HepG2 (cell line): ENCODE data around the gene CCDC117. TPM values are rescaled to one million over a fixed set of nuclear protein-coding genes. Genes with fewer than 3 reads are reported as not detected.

Experiments
- FOSL2 ChIP-seq: sonication (generic); formaldehyde crosslinking; IDR thresholded peaks from 2 replicates; pipeline ENCODE4 v1.4.0; 2020; ENCODE audit warnings: missing genetic modification reagents
- FOXK1 ChIP-seq: sonication (generic); formaldehyde crosslinking; IDR thresholded peaks from 2 replicates; pipeline ENCODE4 v1.4.0; 2020; ENCODE audit warnings: low read depth, missing genetic modification reagents, borderline replicate concordance
- NAIF1 ChIP-seq: sonication (generic); formaldehyde crosslinking; IDR thresholded peaks from 2 replicates; pipeline ENCODE4 v1.5.0; 2020; ENCODE audit warnings: mild to moderate bottlenecking, missing genetic modification reagents, borderline replicate concordance
- NFE2L2 ChIP-seq: fragments of 150-350 bp; IDR thresholded peaks from 2 replicates; pipeline ENCODE4 v1.6.1; 2014; ENCODE audit warnings: low read length
- RXRB ChIP-seq: IDR thresholded peaks from 2 replicates; pipeline ENCODE4 v1.6.1; 2016; ENCODE audit warnings: borderline replicate concordance, missing genetic modification reagents, missing compliant biosample characterization
- ZBTB7B ChIP-seq: sonication (generic); formaldehyde crosslinking; IDR thresholded peaks from 2 replicates; pipeline ENCODE4 v1.4.0; 2020; ENCODE audit warnings: missing genetic modification reagents
- ZNF317 ChIP-seq: sonication (generic); formaldehyde crosslinking; IDR thresholded peaks from 2 replicates; pipeline ENCODE4 v1.5.0; 2020; ENCODE audit warnings: mild to moderate bottlenecking, missing genetic modification reagents
- ZSCAN29 ChIP-seq: sonication (generic); formaldehyde crosslinking; conservative IDR thresholded peaks from 2 replicates; pipeline ENCODE4 v1.4.0; 2020; ENCODE audit warnings: mild to moderate bottlenecking, missing genetic modification reagents
- polyA plus RNA-seq, 8 experiments: library from polyadenylated mRNA; depleted of rRNA in 3 of 8; stranded (reverse) in 7 of 8; unstranded in 1 of 8; fragments of >200 nt; fragmentation: Illumina TruSeq in 4 of 8; extraction: Trizol in 4 of 8; gene quantifications; 2 replicates each; pipeline versions ENCODE4 v1.2.1 to v1.2.3, GENCODE V29; 2011 to 2016; ENCODE audit warnings: low read depth in 4 of 8, missing spikeins in 1 of 8, mixed read lengths in 1 of 8; ENCODE audit not compliant: insufficient read depth in 1 of 8
- total RNA-seq, 5 experiments: library from RNA; depleted of rRNA; stranded (reverse); fragments of >200 nt; fragmentation: Illumina TruSeq; extraction: Trizol; gene quantifications; 2 replicates each; pipeline ENCODE4 v1.2.3, GENCODE V29; 2016; ENCODE audit warnings: low read depth in 1 of 5
- TF ChIP-seq, protein P1 (sequence below): IDR thresholded peaks from 2 replicates; pipeline ENCODE4 v1.6.1; 2016; ENCODE audit warnings: control low read depth
- TF ChIP-seq, protein P2 (sequence below): fragments of 450-650 bp; IDR thresholded peaks from 2 replicates; pipeline ENCODE4 v1.6.1; 2017
- TF ChIP-seq, protein P3 (sequence below): sonication (generic); formaldehyde crosslinking; IDR thresholded peaks from 2 replicates; pipeline ENCODE4 v1.4.0; 2020; ENCODE audit warnings: missing genetic modification reagents
- TF ChIP-seq, protein P4 (sequence below), 2 experiments: fragments of 450-650 bp in 1 of 2; sonication (generic) in 1 of 2; formaldehyde crosslinking in 1 of 2; IDR thresholded peaks; 2 replicates each; pipeline versions ENCODE4 v1.6.1 to v1.8.0; 2016 to 2022; ENCODE audit warnings: antibody characterized with exemption in 1 of 2, mild to moderate bottlenecking in 1 of 2, missing genetic modification reagents in 1 of 2

CCDC117 gene
- total and polyA plus RNA-seq, 2 of the 13 experiments (the other 11 are each of a cell fraction or from before 2014, with no cell fraction given), result 12.6 to 34.2 TPM

DNA sequence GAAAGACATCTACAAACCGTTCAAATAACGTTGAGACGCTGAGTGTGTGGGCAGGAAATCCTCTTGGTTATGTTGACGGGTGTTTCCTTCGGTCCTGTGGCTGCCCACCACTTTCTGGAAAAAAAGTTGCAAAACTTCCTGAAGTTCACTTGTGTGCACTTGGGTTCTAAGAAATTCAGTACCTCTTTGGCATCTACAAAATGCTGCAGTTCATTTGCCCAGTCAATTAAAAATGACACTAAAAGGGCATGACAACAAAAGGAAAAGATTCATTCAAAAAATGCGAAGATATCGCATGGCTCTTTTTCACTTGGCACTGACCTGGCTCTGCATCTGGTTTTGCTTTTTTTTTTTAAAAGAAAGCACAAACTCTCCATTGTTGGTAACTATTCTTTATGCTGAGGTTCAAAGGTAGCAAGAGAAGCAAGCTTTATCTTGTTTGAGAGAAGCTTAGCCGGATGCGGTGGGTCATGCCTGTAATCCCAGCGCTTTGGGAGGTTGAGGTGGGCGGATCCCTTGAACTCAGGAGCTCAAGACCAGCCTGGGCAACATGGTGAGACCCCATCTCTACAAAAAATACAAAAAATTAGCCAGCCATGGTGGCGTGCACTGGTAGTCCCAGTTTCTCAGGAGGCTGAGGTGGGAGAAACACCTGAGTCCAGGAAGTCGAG is 38.5 kb downstream of the CCDC117 start (continued):
- TF ChIP-seq ZBTB7B (CRISPR knock-in tag), result peak; percentile 83
- no peak for TF ChIP-seq NFE2L2
- TF ChIP-seq, protein P1, sequence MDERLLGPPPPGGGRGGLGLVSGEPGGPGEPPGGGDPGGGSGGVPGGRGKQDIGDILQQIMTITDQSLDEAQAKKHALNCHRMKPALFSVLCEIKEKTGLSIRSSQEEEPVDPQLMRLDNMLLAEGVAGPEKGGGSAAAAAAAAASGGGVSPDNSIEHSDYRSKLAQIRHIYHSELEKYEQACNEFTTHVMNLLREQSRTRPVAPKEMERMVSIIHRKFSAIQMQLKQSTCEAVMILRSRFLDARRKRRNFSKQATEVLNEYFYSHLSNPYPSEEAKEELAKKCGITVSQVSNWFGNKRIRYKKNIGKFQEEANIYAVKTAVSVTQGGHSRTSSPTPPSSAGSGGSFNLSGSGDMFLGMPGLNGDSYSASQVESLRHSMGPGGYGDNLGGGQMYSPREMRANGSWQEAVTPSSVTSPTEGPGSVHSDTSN, result no peak
- TF ChIP-seq FOXK1 (CRISPR knock-in tag), result peak; percentile 36; the same call in 1 of the 2 replicates
- TF ChIP-seq, protein P2, sequence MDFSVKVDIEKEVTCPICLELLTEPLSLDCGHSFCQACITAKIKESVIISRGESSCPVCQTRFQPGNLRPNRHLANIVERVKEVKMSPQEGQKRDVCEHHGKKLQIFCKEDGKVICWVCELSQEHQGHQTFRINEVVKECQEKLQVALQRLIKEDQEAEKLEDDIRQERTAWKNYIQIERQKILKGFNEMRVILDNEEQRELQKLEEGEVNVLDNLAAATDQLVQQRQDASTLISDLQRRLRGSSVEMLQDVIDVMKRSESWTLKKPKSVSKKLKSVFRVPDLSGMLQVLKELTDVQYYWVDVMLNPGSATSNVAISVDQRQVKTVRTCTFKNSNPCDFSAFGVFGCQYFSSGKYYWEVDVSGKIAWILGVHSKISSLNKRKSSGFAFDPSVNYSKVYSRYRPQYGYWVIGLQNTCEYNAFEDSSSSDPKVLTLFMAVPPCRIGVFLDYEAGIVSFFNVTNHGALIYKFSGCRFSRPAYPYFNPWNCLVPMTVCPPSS, result no peak
- peak; percentile 51; the same call in 1 of the 2 replicates for TF ChIP-seq RXRB (CRISPR knock-in tag)
- peak; percentile 88; the same call in 1 of the 2 replicates for TF ChIP-seq NAIF1
- TF ChIP-seq ZSCAN29 (CRISPR knock-in tag), result peak; percentile 39; the same call in 1 of the 2 replicates
- TF ChIP-seq ZNF317 (CRISPR knock-in tag), result peak; percentile 28; the same call in 1 of the 2 replicates
- TF ChIP-seq, protein P3, sequence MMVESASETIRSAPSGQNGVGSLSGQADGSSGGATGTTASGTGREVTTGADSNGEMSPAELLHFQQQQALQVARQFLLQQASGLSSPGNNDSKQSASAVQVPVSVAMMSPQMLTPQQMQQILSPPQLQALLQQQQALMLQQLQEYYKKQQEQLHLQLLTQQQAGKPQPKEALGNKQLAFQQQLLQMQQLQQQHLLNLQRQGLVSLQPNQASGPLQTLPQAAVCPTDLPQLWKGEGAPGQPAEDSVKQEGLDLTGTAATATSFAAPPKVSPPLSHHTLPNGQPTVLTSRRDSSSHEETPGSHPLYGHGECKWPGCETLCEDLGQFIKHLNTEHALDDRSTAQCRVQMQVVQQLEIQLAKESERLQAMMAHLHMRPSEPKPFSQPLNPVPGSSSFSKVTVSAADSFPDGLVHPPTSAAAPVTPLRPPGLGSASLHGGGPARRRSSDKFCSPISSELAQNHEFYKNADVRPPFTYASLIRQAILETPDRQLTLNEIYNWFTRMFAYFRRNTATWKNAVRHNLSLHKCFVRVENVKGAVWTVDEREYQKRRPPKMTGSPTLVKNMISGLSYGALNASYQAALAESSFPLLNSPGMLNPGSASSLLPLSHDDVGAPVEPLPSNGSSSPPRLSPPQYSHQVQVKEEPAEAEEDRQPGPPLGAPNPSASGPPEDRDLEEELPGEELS (CRISPR knock-in tag), result peak; percentile 73
- TF ChIP-seq FOSL2 (CRISPR knock-in tag), result peak; percentile 73
- TF ChIP-seq, protein P4, sequence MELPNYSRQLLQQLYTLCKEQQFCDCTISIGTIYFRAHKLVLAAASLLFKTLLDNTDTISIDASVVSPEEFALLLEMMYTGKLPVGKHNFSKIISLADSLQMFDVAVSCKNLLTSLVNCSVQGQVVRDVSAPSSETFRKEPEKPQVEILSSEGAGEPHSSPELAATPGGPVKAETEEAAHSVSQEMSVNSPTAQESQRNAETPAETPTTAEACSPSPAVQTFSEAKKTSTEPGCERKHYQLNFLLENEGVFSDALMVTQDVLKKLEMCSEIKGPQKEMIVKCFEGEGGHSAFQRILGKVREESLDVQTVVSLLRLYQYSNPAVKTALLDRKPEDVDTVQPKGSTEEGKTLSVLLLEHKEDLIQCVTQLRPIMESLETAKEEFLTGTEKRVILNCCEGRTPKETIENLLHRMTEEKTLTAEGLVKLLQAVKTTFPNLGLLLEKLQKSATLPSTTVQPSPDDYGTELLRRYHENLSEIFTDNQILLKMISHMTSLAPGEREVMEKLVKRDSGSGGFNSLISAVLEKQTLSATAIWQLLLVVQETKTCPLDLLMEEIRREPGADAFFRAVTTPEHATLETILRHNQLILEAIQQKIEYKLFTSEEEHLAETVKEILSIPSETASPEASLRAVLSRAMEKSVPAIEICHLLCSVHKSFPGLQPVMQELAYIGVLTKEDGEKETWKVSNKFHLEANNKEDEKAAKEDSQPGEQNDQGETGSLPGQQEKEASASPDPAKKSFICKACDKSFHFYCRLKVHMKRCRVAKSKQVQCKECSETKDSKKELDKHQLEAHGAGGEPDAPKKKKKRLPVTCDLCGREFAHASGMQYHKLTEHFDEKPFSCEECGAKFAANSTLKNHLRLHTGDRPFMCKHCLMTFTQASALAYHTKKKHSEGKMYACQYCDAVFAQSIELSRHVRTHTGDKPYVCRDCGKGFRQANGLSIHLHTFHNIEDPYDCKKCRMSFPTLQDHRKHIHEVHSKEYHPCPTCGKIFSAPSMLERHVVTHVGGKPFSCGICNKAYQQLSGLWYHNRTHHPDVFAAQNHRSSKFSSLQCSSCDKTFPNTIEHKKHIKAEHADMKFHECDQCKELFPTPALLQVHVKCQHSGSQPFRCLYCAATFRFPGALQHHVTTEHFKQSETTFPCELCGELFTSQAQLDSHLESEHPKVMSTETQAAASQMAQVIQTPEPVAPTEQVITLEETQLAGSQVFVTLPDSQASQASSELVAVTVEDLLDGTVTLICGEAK (IDR thresholded peaks at IDR 0.05), result no peak
- TF ChIP-seq, protein P4 (CRISPR knock-in tag; IDR thresholded peaks at IDR 0.05), result peak; percentile 56; the same call in 1 of the 2 replicates
